Activated T-cell treated with anti-CD3 and anti-CD28 coated beads for 24 hours (primary cell): Measurements from ENCODE around the gene MYMK.

Experiments
- DNase-seq: peaks from one replicate; pipeline ENCODE4 v3.0.0-alpha.2; 2020; ENCODE audit warnings: low read depth

MYMK gene

DNA sequence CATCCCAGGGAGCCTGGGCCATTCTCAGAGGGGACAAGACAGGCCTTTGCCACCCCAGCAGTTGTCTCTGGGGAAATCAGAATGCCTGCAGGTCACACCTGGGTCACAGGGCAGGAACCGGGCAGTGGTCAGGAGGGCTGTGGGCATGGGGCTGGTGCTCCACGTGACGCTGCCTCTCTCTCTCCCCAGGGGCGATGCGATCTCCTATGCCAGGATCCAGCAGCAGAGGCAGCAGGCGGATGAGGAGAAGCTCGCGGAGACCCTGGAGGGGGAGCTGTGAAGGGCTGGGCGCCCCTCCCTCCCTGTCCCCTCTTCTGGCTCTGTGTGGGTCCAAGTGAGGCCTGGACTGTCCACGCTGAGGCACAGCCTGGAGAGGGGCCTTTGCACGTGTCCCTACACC is 56.4 kb downstream of the MYMK start:
- no peak for DNase-seq

DNA sequence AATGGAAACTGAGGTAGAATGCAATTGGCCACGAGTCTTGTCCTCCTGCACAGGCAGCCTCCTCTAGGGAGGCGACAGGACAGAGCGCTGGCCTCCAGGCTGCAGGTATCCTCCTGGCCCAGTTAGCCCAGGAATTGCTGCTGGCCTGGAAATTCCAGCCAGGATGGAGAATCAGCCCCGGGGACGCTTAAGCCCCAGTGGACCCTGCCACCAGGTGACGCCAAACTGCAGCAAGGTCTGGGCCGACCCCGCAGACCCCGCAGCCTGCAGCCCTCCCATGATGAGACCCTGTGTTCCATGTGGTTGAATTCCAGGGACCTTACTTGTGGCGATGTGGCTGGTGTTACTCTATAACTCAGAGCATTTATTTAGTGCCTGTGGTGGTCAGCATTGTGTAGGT is 57.7 kb downstream of the MYMK start:
- DNase-seq: no peak

DNA sequence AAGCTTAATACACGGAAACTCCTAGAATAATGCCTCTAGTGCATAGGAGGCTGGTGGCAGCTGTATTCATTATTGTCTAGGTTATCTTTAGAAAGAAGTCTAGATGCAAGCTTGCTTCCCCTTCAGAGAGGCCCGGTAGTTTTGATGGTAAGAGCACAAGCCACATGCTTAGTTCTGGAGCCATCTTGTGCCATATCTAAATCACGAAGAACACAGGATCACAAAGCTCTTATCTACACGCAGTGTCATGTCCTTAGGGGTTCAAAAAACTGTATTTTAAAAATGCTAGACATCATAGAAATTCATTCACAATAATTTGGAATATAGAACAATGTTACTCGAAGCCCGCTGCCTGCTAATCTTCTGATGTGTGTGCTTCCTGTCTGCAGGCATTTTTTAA is 58.8 kb downstream of the MYMK start:
- DNase-seq: no peak

DNA sequence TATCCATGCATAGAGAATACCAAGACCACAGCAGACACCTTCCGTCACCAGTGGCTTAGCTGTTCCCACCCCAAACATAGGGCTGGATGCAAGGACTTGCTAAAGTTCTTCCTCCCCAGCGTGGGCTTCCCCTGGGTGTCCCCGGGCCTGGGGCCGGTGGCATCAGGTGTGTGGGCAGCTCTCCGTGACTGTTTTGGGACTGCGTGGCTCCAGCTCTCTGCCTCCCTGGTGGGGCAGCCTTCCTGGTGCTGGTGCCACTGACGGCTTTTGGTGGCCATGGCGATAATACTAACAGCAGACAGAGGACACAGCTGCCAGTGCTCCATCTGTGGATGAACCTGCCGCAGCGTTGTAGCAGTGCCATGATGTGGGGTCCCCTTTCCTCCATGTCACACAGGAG is 60.1 kb downstream of the MYMK start:
- no peak for DNase-seq
